Measurements from ENCODE around the gene NHSL1.
A peak's percentile ranks its signal among the peaks of the same experiment; 100 is the strongest.

The NHSL1 gene

GRCh38 chr6:138493413-138493812 is 5.9 kb downstream of the NHSL1 start:
- peak; percentile 35 to 36 for DNase-seq (ENCODE audit: low read depth in 2 of 2)

- no peak for DNase-seq (ENCODE audit: low read depth in 2 of 2)
Measured at GRCh38 chr6:138492871-138493270, 6.4 kb downstream of the NHSL1 start.

GRCh38 chr6:138492113-138492512 is 7.2 kb downstream of the NHSL1 start:
- DNase-seq (ENCODE audit: low read depth in 2 of 2), result no peak

- no peak for DNase-seq (ENCODE audit: low read depth in 2 of 2)
Measured at GRCh38 chr6:138491017-138491416, 8.3 kb downstream of the NHSL1 start.

- no peak for DNase-seq (ENCODE audit: low read depth in 2 of 2)
Measured at GRCh38 chr6:138489846-138490245, 9.4 kb downstream of the NHSL1 start.

- no peak for DNase-seq (ENCODE audit: low read depth in 2 of 2)
Measured at GRCh38 chr6:138487102-138487604, 12.1 kb downstream of the NHSL1 start.

- DNase-seq (ENCODE audit: low read depth in 2 of 2), result no peak
Measured at GRCh38 chr6:138486249-138487101, 12.8 kb downstream of the NHSL1 start.

- DNase-seq (ENCODE audit: low read depth in 2 of 2), result no peak
Measured at GRCh38 chr6:138485586-138486248, 13.6 kb downstream of the NHSL1 start.

- no peak for DNase-seq (ENCODE audit: low read depth in 2 of 2)
Measured at GRCh38 chr6:138485005-138485545, 14.2 kb downstream of the NHSL1 start.

- no peak for DNase-seq (ENCODE audit: low read depth in 2 of 2)
Measured at GRCh38 chr6:138484018-138484731, 15.1 kb downstream of the NHSL1 start.

- DNase-seq (ENCODE audit: low read depth in 2 of 2), result no peak
Measured at GRCh38 chr6:138482816-138483215, 16.5 kb downstream of the NHSL1 start.

GRCh38 chr6:138480279-138480949 is 18.9 kb downstream of the NHSL1 start:
- no peak for DNase-seq (ENCODE audit: low read depth in 2 of 2)

- DNase-seq (ENCODE audit: low read depth in 2 of 2), result no peak
Measured at GRCh38 chr6:138477913-138478539, 21.3 kb downstream of the NHSL1 start.

GRCh38 chr6:138476116-138476515 is 23.2 kb downstream of the NHSL1 start:
- DNase-seq (ENCODE audit: low read depth in 2 of 2), result no peak

- no peak for DNase-seq (ENCODE audit: low read depth in 2 of 2)
Measured at GRCh38 chr6:138473144-138473543, 26.1 kb downstream of the NHSL1 start.

- peak in 1 of 2 experiments; percentile 3 for DNase-seq (ENCODE audit: low read depth in 2 of 2)
Measured at GRCh38 chr6:138468320-138469015, 30.8 kb downstream of the NHSL1 start.

GRCh38 chr6:138467901-138468300 is 31.4 kb downstream of the NHSL1 start:
- DNase-seq (ENCODE audit: low read depth in 2 of 2), result no peak

- peak; percentile 82 to 84 for DNase-seq (ENCODE audit: low read depth in 2 of 2)
Measured at GRCh38 chr6:138465007-138465645, 34.2 kb downstream of the NHSL1 start.

- DNase-seq (ENCODE audit: low read depth in 2 of 2), result no peak
Measured at GRCh38 chr6:138464085-138464484, 35.2 kb downstream of the NHSL1 start.

- DNase-seq (ENCODE audit: low read depth in 2 of 2), result no peak
Measured at GRCh38 chr6:138461647-138462046, 37.6 kb downstream of the NHSL1 start.
